ENCODE results near the gene POP5.
A peak's percentile ranks its signal among the peaks of the same experiment; 100 is the strongest.

GRCh38 chr12:120534203-120534702, 46.9 kb downstream of the POP5 start, which contains the start of gene RNF10:
- TF ChIP-seq CTCF (IDR thresholded peaks at IDR 0.05; ENCODE audit: low read depth, low read length) (no peak), POLR2A (IDR thresholded peaks at IDR 0.05; ENCODE audit: extremely low read depth, insufficient read length) (peak; percentile 96), MYC (IDR thresholded peaks at IDR 0.05; ENCODE audit: low read depth, low read length) (peak; percentile 50)
- TF ChIP-seq, protein P1, sequence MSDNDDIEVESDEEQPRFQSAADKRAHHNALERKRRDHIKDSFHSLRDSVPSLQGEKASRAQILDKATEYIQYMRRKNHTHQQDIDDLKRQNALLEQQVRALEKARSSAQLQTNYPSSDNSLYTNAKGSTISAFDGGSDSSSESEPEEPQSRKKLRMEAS (IDR thresholded peaks at IDR 0.05; ENCODE audit: low read depth, low read length), result peak; percentile 38; the same call in 1 of the 2 replicates

Measured in NB4 (cell line).